Mononuclear cell (primary cell): ENCODE data around the gene ELN. TPM values are rescaled to one million over a fixed set of nuclear protein-coding genes. Genes with fewer than 3 reads are reported as not detected.
"Not testable (repeated sequence)": the region's sequence is repeated elsewhere in the genome, so short reads cannot be mapped to it uniquely, and the experiment has no call there.

Experiments
- H3K27me3 ChIP-seq: 2 replicates; pipeline ENCODE4 v1.6.0; 2011; ENCODE audit warnings: low read length, control low read depth; ENCODE audit not compliant: insufficient read depth
- H3K4me1 ChIP-seq: 2 replicates; pipeline ENCODE4 v1.5.1; 2011; ENCODE audit warnings: mild to moderate bottlenecking, low read length, control low read depth; ENCODE audit not compliant: insufficient read depth
- H3K4me3 ChIP-seq: 2 replicates; pipeline ENCODE4 v1.5.1; 2011; ENCODE audit warnings: mild to moderate bottlenecking, low read length, moderate library complexity
- H3K9me3 ChIP-seq: 2 replicates; pipeline ENCODE4 v1.5.1; 2011; ENCODE audit warnings: low read depth, mild to moderate bottlenecking, control low read depth, low read length
- total RNA-seq: library from RNA; depleted of rRNA; stranded (reverse); fragments of >200 nt; gene quantifications from one replicate; pipeline ENCODE4 v1.2.3, GENCODE V29; 2012

ELN gene
- not detected for total RNA-seq

GRCh38 chr7:74027683-74028320, at the start of gene ELN:
Gene ELN, plus strand, starts transcription at chr7:74028173. Its CDS starts 15 bp downstream, at chr7:74028188.
- peaks cover 4% of the 10 kb centered on the region for H3K4me1 ChIP-seq
- no peak within 1 kb of the TSS for H3K4me3 ChIP-seq
- peaks cover 42% of the 10 kb centered on the region for H3K27me3 ChIP-seq
- H3K9me3 ChIP-seq = no peaks in the 10 kb centered on the region

DNA sequence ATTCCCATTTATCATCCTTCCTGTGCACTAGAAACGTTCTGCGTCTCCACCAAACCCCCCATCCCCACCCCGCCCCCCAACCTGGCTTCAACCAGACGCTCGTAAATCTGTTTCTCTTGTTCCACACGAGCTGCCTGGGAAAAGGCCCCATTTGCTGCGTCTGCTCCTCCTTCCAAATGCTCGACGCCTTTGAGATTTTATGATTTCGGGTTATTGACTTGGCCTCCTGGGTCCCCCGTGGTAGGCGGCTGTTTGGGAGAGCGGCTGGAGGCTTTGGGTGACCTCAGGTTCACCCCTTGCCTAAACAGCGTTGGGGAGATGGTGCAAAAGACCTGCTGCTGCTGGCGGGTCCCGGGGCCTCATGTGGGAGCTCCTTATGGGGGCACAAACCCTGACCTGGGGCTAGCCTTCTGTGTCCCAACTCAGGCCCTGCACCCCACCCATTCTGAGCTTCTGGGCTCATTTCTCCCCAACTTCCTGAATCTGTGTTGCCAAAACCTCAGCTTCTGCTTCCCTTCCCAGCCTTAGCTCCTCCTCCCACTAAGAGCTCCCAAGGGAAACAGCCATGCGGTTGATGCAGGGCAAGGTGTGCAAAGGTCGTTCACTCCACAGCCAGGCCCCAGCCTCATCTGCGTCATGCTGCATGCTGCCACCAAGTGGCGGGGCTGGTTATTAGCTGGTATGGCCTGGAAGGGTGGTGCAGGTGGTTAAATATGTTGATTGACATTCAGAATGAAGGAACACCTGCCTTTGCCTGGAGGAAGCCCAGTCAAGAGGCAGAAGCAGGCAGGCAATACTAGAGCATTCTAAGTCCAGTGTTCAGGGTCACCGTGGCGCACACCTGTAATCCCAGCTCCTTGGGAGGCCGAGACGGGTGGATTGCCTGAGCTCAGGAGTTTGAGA, 49.1 kb upstream of the ELN start:
- H3K4me3 ChIP-seq = no peak overlapping the region
- no peaks in the 10 kb centered on the region for H3K27me3 ChIP-seq
- H3K4me1 ChIP-seq = peaks cover 12% of the 10 kb centered on the region
- no peaks in the 10 kb centered on the region for H3K9me3 ChIP-seq

DNA sequence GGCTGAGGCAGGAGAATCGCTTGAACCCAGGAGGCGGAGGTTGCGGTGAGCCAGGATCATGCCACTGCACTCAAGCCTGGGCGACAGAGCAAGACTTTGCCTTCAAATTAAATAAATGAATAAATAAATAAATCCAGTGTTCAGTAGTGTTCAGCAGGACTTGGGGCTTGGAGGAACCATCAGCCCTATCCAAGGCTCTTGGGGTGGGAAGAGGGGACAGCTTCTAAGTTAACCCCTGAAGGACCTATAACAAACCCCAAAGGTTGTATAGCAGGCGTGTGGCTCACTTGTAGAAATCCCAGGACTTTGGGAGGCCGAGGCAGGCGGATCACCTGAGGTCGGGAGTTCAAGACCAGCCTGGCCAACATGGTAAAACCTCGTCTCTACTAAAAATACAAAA, 48.3 kb upstream of the ELN start:
- not testable (repeated sequence) for H3K4me3 ChIP-seq, H3K9me3 ChIP-seq, H3K27me3 ChIP-seq
- H3K4me1 ChIP-seq = peaks cover 12% of the 10 kb centered on the region

DNA sequence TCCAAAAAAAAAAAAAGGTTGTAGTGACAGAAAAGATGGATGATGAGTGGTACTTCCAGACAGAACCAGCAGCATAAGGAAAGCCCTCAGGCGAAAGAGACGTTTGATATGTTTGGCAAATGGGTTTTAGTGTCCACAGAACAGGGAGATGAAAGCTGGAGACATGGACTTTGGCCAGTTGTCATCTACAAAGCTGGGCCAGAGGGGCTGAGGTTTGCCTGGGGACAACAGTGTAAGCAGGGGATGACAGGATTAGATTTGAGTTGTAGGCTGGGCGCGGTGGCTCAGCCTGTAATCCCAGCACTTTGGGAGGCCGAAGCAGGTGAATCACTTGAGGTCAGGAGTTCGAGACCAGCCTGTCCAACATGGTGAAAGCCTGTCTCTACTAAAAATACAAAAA, 47.8 kb upstream of the ELN start:
- no peaks in the 10 kb centered on the region for H3K27me3 ChIP-seq
- H3K4me3 ChIP-seq = no peak overlapping the region
- no peaks in the 10 kb centered on the region for H3K9me3 ChIP-seq
- H3K4me1 ChIP-seq = peaks cover 12% of the 10 kb centered on the region

DNA sequence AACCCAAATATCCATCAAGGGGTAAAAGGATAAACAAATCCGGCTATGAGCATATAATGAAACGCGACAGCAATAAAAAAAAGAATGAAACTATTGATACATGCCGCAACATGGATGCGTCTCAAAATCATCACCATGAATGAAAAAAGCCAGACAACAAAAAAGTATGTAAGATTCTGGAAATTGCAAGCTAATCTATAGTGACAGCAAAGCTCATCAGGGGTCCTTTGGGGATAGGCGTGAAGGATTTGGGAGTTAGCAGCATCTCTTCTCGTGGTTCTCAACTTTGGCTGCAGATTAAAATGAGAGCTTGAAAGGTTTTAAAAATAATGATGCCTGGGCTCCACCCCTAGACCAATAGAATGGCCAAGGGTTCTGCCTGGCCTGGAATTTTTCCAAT, 46.0 kb upstream of the ELN start:
- H3K27me3 ChIP-seq = no peaks in the 10 kb centered on the region
- peaks cover 12% of the 10 kb centered on the region for H3K4me1 ChIP-seq
- no peaks in the 10 kb centered on the region for H3K9me3 ChIP-seq
- no peak overlapping the region for H3K4me3 ChIP-seq

- H3K27me3 ChIP-seq = no peaks in the 10 kb centered on the region
- no peaks in the 10 kb centered on the region for H3K9me3 ChIP-seq
- H3K4me3 ChIP-seq = no peak overlapping the region
- peaks cover 12% of the 10 kb centered on the region for H3K4me1 ChIP-seq
These were observed 44.4 kb upstream of the ELN start for GRCh38 chr7:73983437-73984164.

DNA sequence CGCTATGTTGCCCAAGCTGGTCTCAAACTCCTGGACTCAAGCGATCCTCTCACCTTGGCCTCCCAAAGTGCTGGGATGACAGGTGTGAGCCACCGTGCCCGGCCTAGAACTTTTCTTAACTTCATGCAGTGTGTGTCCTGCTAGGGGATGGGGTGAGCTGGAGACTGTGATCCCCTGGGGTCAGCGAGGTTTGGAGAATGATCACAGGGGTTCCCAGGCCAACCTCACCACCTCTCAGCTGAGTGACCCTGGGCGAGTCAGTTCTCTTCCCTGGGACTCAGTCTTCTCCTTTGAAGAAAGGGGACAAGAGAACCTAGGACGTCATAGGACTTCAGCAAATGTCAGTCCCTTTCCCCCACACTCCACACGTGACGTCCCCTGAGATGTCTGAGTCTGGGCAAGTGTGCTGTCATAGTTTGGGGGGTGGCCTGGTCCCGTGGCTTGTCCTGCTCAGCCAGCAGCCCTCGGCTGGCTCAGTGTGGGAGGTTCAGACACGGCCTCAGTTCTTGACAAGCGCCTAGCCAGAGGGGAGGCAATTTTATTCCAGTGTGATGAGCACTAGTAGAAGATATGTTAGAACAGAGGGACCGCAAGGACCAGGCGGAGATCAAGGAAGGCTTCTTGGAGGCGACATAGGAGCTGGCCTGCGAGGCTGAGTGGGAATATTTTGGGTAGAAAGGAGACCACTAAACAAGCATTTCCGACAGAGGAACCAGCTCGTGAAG, 43.3 kb upstream of the ELN start:
- Histone ChIP-seq H3K27me3 (no peaks in the 10 kb centered on the region), H3K9me3 (no peaks in the 10 kb centered on the region), H3K4me1 (peaks cover 2% of the 10 kb centered on the region), H3K4me3 (no peak overlapping the region)

DNA sequence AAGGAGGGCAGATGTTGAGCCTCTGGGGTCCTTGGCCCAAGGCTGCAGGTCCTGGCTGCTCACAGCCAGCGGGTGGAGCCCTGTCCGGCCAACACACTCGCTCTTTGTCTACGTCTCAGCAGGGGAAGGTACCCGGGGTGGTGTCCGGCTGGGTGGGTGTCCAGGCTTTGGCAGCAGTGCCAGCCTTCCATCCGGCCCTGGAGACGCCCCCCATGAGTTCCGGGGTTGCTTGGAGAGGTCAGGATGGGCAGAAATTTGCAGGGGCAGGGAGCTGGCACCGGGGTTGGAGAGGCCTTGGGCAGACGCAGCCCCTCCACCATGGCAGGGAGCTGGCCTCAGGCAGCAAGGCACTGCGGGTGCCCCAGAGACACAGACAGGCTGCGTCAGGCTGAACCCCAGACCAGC, 42.2 kb upstream of the ELN start:
- Histone ChIP-seq H3K4me3 (no peak overlapping the region), H3K9me3 (no peaks in the 10 kb centered on the region), H3K27me3 (no peaks in the 10 kb centered on the region), H3K4me1 (no peaks in the 10 kb centered on the region)

DNA sequence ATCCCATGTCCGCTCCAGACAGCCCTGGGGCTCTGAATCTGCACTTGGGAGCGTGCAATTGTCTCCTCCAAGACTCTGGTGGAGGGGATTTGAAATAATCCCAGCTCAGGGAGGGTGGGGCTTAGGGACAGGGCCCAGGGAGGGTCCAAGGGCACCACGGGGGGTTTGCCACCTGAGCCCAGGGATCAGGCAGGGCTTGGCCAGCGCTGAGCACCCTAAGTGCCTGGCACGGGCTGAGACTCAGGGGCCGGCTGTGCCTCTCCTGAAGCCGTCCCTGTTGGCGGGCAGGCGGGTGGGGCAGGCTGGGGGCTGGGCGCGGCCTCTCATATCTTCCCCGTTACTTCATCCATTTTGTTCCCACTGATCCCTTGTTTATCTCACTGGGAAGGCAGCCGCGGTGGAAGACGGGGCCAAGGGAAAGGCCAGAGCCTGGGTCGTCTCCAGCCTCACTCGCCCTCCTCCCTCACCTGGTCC, 41.8 kb upstream of the ELN start:
- Histone ChIP-seq H3K4me3 (no peak overlapping the region), H3K9me3 (no peaks in the 10 kb centered on the region), H3K27me3 (no peaks in the 10 kb centered on the region), H3K4me1 (no peaks in the 10 kb centered on the region)

GRCh38 chr7:73987298-73987697, 40.7 kb upstream of the ELN start:
- Histone ChIP-seq H3K4me3 (no peak overlapping the region), H3K9me3 (no peaks in the 10 kb centered on the region), H3K27me3 (no peaks in the 10 kb centered on the region), H3K4me1 (no peaks in the 10 kb centered on the region)

DNA sequence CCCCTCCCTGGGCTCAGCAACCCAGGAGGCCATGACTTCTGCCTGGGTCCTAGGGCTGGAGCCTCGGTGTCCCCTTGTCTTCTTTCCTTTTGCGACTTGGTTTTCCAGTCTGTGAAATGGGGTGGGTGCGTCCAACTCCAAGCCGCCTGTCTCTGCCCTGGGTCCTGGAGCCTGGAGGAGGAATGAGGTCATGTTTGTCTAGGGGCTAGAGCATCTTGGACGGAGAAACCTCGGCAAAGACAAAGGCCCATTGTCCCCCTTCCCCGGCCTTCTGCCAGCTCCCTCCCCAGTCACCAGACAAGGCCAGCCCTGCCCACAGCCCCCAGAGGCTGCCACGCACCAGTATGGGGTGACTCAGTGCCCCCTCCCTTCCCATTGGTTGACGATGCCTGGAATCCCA, 39.8 kb upstream of the ELN start:
- no peaks in the 10 kb centered on the region for H3K27me3 ChIP-seq
- no peak overlapping the region for H3K4me3 ChIP-seq
- no peaks in the 10 kb centered on the region for H3K9me3 ChIP-seq
- no peaks in the 10 kb centered on the region for H3K4me1 ChIP-seq

- H3K9me3 ChIP-seq = no peaks in the 10 kb centered on the region
These were observed 36.4 kb upstream of the ELN start for GRCh38 chr7:73991522-73992100.

GRCh38 chr7:73992101-73992562, 35.8 kb upstream of the ELN start:
- H3K9me3 ChIP-seq = no peaks in the 10 kb centered on the region
- no peaks in the 10 kb centered on the region for H3K4me1 ChIP-seq
- H3K4me3 ChIP-seq = no peak overlapping the region
- H3K27me3 ChIP-seq = no peaks in the 10 kb centered on the region

More at GRCh38 chr7:73991522-73992100, 36.4 kb upstream of the ELN start:
- Histone ChIP-seq H3K27me3 (no peaks in the 10 kb centered on the region), H3K4me1 (no peaks in the 10 kb centered on the region), H3K4me3 (no peak overlapping the region)

DNA sequence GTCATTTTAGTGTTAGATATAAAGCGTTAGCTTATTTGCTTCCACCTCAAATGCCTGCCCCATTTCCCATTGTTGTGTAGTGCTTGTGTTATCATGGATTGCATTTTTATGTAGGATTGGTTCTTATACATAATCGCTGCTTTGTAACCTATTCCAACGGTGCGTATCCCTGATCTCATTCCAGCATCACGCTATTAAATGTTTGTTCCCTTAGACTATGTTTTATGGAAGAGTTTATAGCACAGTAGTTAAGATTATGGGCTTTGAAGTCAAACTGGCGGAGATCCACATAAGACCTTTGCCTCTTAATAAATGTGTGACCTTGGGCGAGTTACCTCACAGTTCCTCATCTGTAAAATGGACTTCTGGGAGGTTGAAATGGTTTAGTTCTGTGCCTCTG, 34.0 kb upstream of the ELN start:
- H3K4me3 ChIP-seq = no peak overlapping the region
- H3K27me3 ChIP-seq = no peaks in the 10 kb centered on the region
- H3K4me1 ChIP-seq = no peaks in the 10 kb centered on the region
- no peaks in the 10 kb centered on the region for H3K9me3 ChIP-seq
